Bronchial epithelial cell (primary cell): Measurements from ENCODE around the gene CD247. TPM values are rescaled to one million over a fixed set of nuclear protein-coding genes. Genes with fewer than 3 reads are reported as not detected.
A peak's percentile ranks its signal among the peaks of the same experiment; 100 is the strongest.

Experiments
- DNase-seq: peaks from one replicate; pipeline ENCODE4 v3.0.0-alpha.2; 2010; ENCODE audit warnings: low read depth
- FAIRE-seq: peaks from 2 replicates; lab custom pipeline; 2011; peaks lifted over from hg19 to GRCh38; lab: Jason Lieb, UNC
- H3K27me3 ChIP-seq: 2 replicates; pipeline ENCODE4 v1.5.1; 2011; ENCODE audit warnings: low read length; ENCODE audit not compliant: control insufficient read depth, insufficient read depth
- H3K36me3 ChIP-seq: 2 replicates; pipeline ENCODE4 v1.5.1; 2011; ENCODE audit warnings: low read length; ENCODE audit not compliant: control insufficient read depth, insufficient read depth
- H3K4me3 ChIP-seq: 2 replicates; pipeline ENCODE4 v1.5.1; 2011; ENCODE audit warnings: mild to moderate bottlenecking, low read depth, low read length, control low read depth
- CTCF ChIP-seq: IDR thresholded peaks from 2 replicates; pipeline ENCODE4 v1.5.1; 2011; ENCODE audit warnings: mild to moderate bottlenecking, moderate library complexity, low read length, control low read depth, inconsistent platforms; ENCODE audit not compliant: insufficient read depth, severe bottlenecking
- total RNA-seq: library from RNA; depleted of rRNA; stranded (reverse); fragments of >200 nt; gene quantifications from 2 replicates; pipeline ENCODE4 v1.2.1, GENCODE V29; 2014

The CD247 gene
- total RNA-seq, 1 donor from 2014 or later = not detected

GRCh38 chr1:167430134-167430848 lies 88.0 kb downstream of the CD247 start:
- Histone ChIP-seq H3K4me3 (no peak overlapping the region), H3K36me3 (no peaks in the 10 kb centered on the region), H3K27me3 (no peaks in the 10 kb centered on the region)
- DNase-seq (no peak), FAIRE-seq (no peak)
- TF ChIP-seq CTCF = no peak

GRCh38 chr1:167429612-167430011 lies 88.7 kb downstream of the CD247 start:
- no peak for DNase-seq
- no peak for TF ChIP-seq CTCF
- Histone ChIP-seq H3K36me3 (no peaks in the 10 kb centered on the region), H3K27me3 (no peaks in the 10 kb centered on the region), H3K4me3 (no peak overlapping the region)
- FAIRE-seq = no peak

GRCh38 chr1:167428395-167428794 lies 89.9 kb downstream of the CD247 start:
- Histone ChIP-seq H3K27me3 (no peaks in the 10 kb centered on the region), H3K36me3 (no peaks in the 10 kb centered on the region), H3K4me3 (no peak overlapping the region)
- TF ChIP-seq CTCF = no peak
- peak; percentile 28 for DNase-seq
- no peak for FAIRE-seq

- DNase-seq (no peak), FAIRE-seq (no peak)
- TF ChIP-seq CTCF = no peak
- Histone ChIP-seq H3K36me3 (no peaks in the 10 kb centered on the region), H3K27me3 (no peaks in the 10 kb centered on the region), H3K4me3 (no peak overlapping the region)
Measured at GRCh38 chr1:167427848-167428247, 90.5 kb downstream of the CD247 start.

GRCh38 chr1:167426716-167427115 lies 91.6 kb downstream of the CD247 start:
- FAIRE-seq (no peak), DNase-seq (no peak)
- no peaks in the 10 kb centered on the region for H3K36me3 ChIP-seq
- no peak overlapping the region for H3K4me3 ChIP-seq
- no peak for TF ChIP-seq CTCF
- H3K27me3 ChIP-seq = no peaks in the 10 kb centered on the region

GRCh38 chr1:167425482-167425881 lies 92.8 kb downstream of the CD247 start:
- Histone ChIP-seq H3K36me3 (no peaks in the 10 kb centered on the region), H3K27me3 (no peaks in the 10 kb centered on the region), H3K4me3 (no peak overlapping the region)
- DNase-seq = no peak
- no peak for TF ChIP-seq CTCF
- FAIRE-seq = no peak
